GM15510 (cell line): ENCODE data around the gene DUSP8.

Experiments used
- POLR2A ChIP-seq: IDR thresholded peaks from 3 replicates; pipeline ENCODE4 v1.6.1; 2011; ENCODE audit warnings: borderline replicate concordance; ENCODE audit not compliant: insufficient read length; ENCODE audit errors: extremely low read depth

Gene DUSP8

DNA sequence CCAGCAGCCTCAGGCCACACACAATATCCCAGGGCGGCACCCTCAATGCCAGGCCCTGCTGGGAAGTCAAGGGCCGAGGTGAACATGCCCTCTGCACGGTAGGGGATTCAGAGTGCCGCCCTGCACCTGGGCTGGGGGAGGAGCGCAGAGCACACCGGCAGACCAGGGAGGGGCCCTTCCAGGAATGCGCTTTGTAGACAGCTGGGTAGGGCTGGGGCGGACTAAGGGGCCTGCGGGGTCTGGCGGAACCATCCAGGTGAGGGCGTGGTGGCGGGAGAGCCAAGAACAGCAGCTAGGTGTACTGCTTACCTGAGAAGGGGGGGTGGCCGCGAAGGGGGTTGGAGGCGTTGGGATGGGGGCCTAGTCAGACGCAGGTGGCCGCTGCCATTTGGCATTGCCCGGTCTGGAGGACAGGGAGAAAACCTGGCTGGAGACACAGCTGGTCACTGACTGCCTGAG, 26.0 kb downstream of the DUSP8 start:
- TF ChIP-seq POLR2A: no peak

DNA sequence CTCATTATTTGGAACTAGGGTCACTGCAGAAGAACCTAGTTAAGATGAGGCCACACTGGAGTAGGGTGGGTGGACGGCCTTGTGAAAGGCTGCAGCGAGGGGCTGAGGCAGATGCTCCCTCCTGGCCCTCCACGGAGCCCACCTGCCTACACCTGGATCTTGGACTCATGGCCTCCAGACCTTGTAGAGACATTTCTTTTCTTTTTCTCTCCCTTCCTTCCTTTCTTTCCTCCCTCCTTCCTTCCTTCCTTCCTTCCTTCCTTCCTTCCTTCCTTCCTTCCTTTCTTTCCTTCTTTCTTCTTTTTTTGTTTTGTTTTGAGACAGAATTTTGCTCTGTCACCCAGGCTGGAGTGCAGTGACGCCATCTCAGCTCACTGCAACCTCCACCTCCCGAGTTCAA, 26.6 kb downstream of the DUSP8 start:
- no peak for TF ChIP-seq POLR2A

DNA sequence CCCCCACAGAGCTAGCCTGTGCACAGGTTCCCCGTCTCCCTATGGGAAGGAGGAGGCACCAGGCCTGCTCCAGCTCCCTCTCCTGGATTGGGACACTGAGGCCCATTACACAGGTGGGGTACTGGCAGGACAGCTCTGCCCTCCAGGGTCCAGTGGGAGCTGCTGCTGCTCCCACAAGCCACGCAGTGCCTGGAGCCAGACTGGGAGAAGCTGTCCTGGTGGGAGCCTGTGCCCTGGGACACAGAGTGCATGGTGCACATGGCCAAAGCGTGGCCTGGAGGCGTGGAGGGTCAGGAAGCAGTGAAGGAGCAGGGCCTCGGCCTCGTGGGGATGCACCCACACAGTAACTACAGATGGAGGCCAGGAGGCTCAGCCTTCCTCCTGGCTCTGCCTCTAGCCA, 27.5 kb downstream of the DUSP8 start:
- no peak for TF ChIP-seq POLR2A

DNA sequence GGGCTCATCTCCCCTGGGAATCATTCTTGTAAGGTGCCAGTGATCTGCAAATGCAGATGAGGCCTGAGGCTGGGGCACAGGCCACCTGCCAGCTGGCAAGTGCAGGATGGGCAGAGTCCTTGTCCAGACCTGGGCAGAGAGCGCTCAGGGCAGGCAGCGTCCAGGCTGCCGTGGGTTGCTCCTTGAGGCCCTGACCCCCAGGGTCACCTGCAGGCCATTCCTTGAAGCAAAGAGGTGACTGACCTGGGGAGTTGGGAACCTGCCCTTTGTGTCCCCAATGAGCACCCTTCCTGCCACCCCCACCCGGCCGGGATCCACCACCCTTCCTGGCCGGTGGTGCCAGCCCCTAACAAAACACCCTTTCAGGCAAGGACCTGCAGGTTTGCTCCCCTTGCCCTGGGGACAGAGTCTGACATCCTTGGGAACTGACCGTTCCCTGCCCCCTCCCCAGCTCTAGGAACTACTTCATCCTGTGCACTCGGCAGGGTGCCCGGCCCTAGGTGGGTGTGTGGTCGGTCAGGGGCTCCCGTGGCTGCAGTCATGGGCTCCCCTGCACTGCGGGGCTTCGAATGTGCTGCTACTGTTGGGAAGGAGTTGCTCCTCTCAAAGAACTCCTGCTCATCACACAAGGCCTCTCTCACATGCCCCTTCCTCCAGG, 28.3 kb downstream of the DUSP8 start:
- TF ChIP-seq POLR2A: no peak

DNA sequence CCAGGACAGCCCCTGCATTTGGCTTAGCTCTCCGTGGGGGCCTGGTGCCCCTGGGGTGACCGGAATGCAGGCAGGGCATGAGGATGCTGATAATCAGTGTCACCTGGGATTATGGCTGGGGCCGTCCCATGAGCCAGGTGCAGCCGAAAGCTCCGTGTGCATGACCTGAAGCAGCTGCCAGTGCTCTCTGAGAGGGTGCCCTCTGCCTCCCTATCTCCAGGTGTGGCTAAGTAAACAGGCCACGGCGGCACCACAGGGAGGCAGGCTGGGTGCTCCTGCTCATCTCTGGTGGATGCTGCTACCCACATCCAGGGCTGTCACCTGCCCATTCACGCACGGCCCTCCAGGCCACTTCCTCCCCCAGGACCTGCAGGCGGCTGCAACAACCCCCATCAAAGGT, 29.8 kb downstream of the DUSP8 start:
- no peak for TF ChIP-seq POLR2A

DNA sequence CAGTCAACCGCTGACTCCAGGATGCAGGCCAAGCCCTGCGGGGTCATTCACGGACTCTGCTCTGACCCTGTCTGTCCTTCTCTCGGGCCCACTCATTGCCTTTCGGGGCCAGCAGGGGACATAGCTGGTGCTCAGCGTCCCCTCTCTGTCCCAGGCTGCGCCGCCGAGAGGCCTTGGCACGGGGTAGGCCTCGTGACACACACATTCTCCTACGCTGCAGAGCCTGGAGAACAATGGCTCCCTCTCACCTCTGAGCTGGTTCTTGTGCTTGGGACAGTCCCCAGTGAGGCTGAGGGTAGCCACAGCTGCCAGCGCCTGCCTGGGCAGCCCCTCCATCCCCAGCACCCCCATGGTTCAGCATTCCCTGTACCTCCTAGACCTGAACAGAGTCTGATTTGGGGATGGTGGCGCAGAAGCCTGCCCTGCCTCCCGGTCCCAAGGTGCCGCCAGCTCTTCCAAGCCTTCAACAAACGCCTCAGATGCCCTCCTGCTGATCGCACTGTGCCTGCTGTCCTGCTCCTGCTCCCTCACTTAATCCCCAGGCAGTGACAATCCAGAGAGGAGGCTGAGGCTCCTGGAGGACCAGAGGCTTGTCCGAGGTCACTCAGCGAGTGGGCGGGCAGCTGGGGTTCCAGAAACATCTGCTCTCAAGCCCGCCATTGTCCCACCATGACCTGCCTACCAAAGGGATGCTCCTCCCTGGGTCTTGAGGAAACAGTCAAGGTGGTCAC, 30.4 kb downstream of the DUSP8 start:
- no peak for TF ChIP-seq POLR2A

DNA sequence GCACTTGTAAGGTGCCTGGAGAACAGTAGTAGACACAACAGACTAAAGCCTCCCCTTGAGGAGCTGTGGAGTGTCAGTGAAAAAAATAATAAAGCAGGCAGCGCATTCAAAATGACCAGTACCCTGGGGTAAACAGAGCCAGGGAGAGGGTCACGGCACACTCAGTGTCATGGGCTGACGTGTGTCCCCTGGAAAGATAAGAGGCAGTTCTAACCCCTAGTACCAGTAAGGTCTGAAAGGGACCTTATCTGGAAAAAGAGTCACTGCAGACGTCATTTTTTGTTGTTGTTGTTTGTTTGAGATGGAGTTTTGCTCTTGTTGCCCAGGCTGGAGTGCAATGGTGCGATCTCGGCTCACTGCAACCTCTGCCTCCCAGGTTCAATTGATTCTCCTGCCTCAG, 32.0 kb downstream of the DUSP8 start:
- no peak for TF ChIP-seq POLR2A

DNA sequence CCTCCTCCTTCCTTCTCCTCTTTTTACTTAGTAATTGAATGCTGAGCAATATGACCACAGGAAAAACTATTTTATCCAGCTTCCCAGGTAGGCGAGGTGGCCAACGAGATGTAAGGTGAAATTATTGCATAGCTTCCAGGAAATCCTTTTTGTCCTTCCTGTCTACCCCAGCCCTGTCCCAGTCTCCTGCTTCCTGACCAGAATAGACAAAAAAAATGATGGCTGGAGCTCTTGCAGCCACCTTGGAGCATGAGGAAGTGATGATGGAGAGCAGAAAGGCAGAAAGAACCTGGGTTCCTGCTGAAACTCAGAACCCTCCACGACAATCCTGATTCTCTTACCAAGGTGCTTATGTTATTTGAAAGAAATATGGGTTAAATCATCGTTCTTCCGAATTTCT, 33.9 kb downstream of the DUSP8 start:
- no peak for TF ChIP-seq POLR2A

DNA sequence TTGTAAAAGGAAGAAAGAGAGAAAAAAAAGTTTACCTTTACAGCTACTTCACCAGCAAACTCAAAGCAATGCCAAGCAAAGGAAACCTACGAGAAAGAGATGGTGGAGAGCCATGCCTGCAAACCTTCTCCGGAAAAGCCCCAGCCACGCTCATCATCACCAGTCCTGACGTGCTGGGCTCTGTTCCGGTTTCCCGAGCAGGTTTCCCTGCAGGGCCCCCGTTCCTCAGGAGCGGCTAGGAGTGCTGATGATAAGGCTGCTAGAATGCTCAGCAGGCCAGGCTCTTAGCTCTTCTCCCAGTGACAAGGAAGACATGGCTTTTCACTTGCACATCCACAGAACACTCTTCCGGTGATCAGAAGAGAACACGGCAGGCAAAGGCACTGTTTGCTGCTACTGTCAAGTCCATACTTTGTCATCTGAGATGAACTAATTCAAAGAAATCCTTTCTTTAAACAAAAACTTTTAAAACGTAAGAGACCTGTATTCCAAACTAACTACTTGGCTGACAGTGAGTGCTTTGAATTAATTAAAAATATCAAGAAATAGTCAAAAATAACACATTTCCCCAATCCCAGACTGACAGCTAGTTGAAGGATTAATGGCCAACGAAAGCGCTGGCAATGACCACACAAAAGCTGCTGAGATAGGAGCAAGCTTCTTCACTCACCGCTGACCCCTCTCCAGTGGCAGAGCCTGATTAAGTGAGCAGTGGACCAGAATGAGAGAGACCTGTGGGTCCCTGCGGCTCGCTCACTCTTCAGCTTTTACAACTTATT, 35.8 kb downstream of the DUSP8 start:
- TF ChIP-seq POLR2A: no peak

DNA sequence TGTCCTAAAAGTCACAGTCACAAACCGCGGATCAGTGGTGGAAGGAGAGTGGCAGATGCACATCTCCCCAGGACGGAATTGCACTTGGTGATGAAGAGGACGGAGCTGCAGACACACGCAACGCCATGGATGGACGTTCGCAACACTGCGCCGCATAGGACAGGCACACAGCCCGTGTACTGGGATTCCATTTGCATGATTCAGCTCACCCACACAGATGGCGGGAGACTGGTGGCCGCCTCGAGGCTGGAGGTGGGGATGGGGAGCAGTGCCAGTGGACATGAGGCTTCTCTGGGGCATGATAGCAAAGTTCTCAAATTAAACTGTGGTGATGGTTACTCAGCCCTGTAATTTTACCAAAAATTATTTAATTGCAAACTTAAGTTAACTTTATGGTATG, 37.4 kb downstream of the DUSP8 start:
- no peak for TF ChIP-seq POLR2A

DNA sequence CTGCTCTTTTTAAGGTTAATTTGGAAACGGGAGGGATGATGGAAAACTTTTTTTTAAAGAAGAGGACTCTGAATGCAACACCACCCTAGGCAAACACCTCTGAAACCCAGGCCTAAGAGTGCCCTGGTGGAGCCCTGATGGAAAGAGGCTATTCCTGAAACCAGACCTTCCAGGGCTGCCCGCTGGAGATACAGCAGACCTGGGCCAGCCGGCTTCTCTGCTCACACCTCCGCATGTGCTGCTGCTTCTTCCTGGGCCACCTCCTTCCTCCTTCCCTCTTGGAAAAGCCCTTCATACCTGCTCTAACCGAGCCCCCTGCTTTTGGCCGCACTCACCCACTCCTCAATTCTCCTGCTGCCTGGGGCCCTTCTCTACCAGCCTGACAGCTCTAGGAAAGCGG, 37.9 kb downstream of the DUSP8 start:
- TF ChIP-seq POLR2A: no peak

DNA sequence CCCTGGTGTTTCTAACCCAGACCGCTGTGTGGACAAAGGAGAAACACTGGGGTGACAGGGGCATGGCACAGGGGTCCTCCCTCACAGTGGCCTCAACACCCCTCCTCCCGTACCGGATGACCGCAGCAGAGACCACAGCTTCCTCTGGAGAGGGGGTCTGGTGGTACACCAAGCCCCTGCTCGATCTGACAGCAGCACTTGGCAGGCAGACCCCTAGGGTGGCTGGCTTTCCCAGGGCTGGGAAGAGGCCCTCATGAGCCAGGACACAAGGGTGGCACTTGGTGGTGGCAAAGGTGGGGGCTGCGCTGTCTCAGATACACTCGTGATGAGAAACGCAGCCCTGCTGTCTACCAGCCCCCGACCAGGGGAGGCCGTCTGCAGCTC, 38.7 kb downstream of the DUSP8 start:
- TF ChIP-seq POLR2A: no peak

DNA sequence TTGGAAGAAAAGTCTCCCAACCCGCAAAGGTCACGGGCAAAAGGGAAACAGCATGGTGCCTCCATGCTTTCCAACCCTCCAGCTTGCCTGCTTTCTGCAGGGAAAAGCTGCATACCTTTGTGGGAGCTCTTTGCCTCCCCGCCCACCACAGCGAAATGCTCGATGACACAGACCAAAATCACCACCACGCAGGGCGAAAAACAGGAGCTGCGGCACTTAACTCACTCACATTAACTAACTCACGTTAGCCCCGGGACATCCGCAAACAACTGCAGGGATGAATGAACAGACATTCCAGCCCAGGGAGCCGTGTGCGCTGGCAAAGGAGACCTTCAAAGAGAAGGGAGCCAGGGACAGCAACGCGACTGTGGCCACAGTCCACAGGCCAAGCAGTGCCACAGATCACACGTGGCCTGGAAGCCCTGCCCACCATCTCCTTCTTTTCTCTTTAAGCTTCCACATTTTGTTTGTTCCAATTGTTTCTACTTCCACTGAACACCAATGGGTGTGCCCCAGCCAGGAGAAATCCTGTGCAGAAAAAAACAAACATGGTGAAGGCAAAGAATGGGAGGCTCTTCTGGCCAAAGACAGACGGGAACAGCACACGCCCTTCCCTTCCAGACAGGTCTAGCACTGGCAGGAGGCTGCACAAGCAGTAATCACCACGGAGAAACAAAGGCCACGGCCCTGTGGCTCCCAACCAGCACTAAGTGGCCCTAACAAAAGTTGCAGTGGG, 39.3 kb downstream of the DUSP8 start:
- TF ChIP-seq POLR2A: no peak

DNA sequence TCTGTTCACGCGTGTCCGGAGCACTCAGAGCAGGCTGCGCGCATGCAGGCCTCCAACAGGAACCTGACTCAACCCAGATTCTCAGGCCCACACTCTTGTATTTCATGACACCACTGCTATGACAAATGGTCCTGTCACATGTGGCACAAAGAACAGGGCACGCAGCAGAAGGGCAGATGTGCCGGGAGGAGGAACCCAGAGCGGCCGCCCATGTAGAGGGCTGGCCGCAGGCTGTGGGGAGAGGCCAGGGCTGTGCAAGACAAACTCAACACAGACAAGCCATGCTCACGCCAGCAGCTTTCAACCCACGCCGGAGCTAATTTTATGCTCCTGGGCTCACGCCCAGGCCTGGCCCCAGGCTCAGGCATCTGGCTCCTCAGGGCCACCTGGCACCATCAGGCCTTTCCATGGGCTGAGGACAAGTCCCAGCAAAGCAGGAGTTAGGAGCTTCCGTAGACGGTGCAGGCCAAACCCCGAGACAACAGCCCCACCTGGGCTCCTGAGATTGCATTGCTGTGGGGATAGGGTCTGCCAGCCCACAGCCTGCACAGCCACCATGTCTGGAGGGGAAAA, 40.0 kb downstream of the DUSP8 start:
- no peak for TF ChIP-seq POLR2A

DNA sequence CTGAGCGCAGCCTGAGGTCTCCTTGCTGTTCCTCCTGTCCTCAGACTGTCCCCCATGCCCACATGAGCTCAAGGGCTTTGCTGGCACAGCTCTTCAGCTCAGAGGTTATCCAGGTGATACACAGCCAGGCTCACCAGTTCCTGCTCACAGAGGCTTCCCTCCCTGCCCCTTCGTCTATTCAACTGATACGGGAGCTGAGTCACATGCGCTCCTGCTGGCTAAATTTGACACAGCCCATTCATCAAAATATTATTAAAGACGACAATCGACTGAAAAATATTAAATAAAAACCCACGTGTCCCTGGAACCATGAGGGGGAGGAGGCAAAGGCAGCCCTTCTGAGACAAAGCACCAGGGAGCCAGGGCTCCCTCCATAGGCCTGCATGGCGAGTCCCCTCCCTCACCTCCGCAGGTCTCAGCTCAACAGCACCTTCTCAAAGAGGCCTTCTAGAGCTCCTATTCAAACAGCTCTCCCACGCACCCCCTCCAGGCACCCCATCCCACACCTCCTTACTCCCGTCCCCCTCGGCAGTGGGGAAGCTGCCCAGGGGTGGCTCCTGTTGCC, 40.5 kb downstream of the DUSP8 start:
- no peak for TF ChIP-seq POLR2A

DNA sequence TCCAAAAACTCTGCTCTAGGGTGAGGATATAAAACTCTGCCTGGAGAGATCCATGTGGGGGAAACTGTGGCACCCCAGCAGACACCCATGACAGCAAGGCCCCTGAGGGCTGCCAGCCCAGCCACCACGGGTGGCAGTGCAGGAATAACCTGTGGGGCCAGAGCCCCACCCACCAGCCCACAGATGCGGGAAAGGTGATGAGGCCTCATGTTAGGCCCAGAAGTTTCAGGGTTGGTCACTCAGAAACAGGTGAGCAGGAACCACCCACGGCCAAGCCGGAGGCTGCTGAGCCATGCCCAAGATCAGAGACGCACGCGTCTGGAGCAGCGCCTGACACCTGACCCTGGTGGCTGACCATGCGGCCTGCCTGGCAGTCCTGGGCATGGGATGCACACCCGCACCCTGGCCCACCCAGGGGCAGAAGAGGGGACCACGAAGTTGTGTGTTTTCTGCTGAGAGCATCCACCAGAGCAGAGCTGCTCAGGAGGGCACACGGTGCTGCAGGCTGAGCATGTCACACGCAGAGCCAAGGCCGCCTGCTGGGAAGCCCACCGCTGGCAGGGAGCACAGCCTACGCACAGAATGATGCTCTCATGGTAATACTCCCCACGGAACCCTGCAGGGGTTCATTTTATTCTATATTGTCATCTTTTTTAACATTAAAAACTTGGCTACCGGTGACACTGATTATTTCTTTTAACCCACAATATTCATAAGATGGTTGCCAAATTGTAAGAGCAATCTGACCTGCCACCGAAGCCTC, 41.2 kb downstream of the DUSP8 start:
- no peak for TF ChIP-seq POLR2A
